Lower leg skin (tissue), 4 donors: Measurements from ENCODE around the gene TMPRSS6. TPM values are rescaled to one million over a fixed set of nuclear protein-coding genes. Genes with fewer than 3 reads are reported as not detected.

Experiments
- DNase-seq, 2 donors: peaks; one replicate each; pipeline ENCODE4 v3.0.0-alpha.2; 2019; ENCODE audit warnings: low spot score in 2 of 2
- H3K4me3 ChIP-seq: fragments of 200-600 bp; sonication (generic); 2 replicates; pipeline ENCODE4 v1.5.1; 2017; ENCODE audit warnings: mild to moderate bottlenecking, low read depth; ENCODE audit not compliant: poor library complexity, severe bottlenecking
- CTCF ChIP-seq, 3 donors: fragments of 450-650 bp; IDR thresholded peaks; one replicate each; pipeline ENCODE4 v1.5.1; 2016; ENCODE audit warnings: antibody characterized with exemption in 3 of 3, mild to moderate bottlenecking in 3 of 3, moderate library complexity in 2 of 3
- POLR2A ChIP-seq, 2 donors: fragments of 450-650 bp; IDR thresholded peaks; one replicate each; pipeline ENCODE4 v1.6.1; 2016 to 2017; ENCODE audit warnings: antibody characterized with exemption in 2 of 2, mild to moderate bottlenecking in 1 of 2, moderate library complexity in 1 of 2
- WGBS, 2 donors: methylation state at CpG; one replicate each; pipeline ENCODE4 v1.1.5; 2018; 5-methylcytosine and 5-hydroxymethylcytosine counted together
- intact Hi-C: fragments of 100-400 bp; cut with DNase I; formaldehyde crosslinking; loops from one replicate; pipeline ENCODE4 v1.15.0; 2023; ENCODE audit warnings: low total_unique reads
- total RNA-seq, 4 donors: library from RNA; depleted of rRNA; stranded (reverse); fragments of >200 nt; gene quantifications; one replicate each; pipeline ENCODE4 v1.1.0, GENCODE V29; 2016

Gene TMPRSS6
- total RNA-seq, 4 donors from 2014 or later = 0.65 to 7.5 (median 2.8) TPM

DNA sequence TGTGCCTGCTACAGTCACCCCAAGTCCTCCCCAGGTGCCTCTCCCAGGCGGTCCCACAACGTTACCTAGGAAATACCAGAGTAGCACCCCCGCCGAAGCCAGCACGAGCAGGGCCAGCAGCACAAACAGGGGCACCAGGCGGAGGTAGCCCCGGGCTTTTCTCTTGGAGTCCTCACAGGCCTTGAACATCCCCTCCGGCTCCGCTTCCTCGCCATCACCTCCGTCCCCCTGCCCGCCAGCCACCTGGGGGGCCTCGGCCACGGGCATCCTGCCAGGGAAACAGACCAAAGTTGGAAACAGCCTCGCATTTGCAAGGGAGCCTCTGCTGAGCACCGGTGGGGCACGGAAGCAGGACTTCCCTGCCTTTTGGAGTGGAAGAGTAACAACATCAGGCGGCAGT lies 6.4 kb downstream of the TMPRSS6 start:
- no peak for TF ChIP-seq CTCF (IDR thresholded peaks at IDR 0.05)
- TF ChIP-seq POLR2A (IDR thresholded peaks at IDR 0.05) = no peak
- WGBS, 2 donors = 59 to 69% methylated on average over 18 of the region's 18 CpGs
- intact Hi-C loops = no loop called here
- no peak for DNase-seq
- H3K4me3 ChIP-seq = no peak overlapping the region

DNA sequence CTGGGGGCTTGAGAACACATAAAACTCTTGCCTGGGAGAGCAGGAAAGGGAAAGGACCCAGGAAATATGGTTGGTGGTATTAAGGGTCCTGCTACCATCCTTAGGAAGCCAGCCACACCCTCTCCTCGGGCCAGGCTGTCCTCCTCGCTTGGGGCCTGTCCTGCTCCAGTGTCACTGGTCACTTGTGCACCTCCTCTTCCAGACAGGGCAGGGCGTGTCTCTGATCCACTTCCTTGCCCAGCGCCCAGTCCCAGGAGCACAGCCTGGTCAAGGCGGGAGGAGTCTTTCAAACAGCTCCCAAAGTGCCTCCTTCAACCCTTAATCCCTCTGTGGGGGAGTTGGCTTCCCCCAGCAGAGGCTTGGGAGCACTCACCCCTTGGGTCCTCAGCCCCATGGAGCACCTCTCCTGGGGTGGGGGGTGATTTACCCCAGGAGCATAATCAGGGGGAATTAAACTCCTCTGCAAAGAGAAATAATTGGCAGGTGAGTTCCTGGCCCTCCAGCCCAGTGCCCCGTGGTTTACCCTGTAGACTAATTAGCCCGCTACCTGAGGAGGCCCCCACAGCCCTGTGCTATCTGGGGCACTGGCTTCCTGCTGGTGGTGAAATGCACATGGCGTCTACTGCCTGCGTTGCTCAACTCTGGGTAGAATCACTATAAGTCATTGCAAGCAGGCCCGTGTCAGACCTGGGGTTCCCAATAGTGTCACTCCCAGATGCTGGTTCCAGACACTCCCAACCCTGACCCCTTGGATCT lies 8.0 kb downstream of the TMPRSS6 start:
- TF ChIP-seq CTCF (IDR thresholded peaks at IDR 0.05) (no peak), POLR2A (IDR thresholded peaks at IDR 0.05) (no peak)
- H3K4me3 ChIP-seq = no peak overlapping the region

GRCh38 chr22:37100589-37101127 lies 8.9 kb downstream of the TMPRSS6 start:
- WGBS, 2 donors = 69 to 76% methylated on average over 8 of the region's 8 CpGs
- DNase-seq = no peak
- H3K4me3 ChIP-seq = no peak overlapping the region
- TF ChIP-seq POLR2A (IDR thresholded peaks at IDR 0.05) = no peak
- TF ChIP-seq CTCF (IDR thresholded peaks at IDR 0.05) = no peak
- intact Hi-C loops = no loop called here

More for the DNA sequence above, 8.0 kb downstream of the TMPRSS6 start:
- WGBS, 2 donors = 72 to 86% methylated on average over 10 of the region's 10 CpGs
- no peak for DNase-seq
- intact Hi-C loops = no loop called here

DNA sequence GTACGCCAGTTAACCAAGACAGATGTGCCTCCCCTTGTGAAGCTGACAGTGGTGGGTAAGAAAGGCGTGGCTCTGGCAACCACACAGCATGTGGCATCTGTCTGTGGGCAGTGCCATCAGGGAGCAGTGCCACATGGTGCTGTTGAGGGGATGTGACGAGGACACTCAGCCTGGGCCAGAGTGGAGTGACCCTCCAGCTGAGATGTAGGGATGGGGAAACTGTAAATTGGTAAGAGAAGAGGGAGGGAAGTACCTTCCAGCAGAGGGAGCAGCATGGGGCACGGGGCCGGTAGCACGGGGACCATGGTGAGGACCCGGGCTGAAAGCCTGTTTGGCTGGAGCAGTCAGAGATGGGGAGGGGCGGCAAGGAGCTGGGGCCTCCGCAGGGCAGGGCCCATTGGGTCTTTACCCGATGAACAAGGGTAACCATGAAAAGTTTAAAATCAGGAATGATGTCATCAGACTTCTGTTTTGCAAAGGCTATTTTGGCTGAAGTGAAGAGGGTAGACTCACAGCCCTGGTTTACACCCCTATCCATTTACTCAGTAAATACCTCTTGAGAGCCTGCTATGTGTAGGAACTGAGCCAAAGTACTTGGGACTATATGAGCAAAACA lies 10.4 kb downstream of the TMPRSS6 start:
- H3K4me3 ChIP-seq = no peak overlapping the region
- WGBS, 2 donors = 59 to 63% methylated on average over 10 of the region's 10 CpGs
- intact Hi-C loops = no loop called here
- DNase-seq = no peak
- TF ChIP-seq POLR2A (IDR thresholded peaks at IDR 0.05) = no peak
- TF ChIP-seq CTCF (IDR thresholded peaks at IDR 0.05) = no peak

DNA sequence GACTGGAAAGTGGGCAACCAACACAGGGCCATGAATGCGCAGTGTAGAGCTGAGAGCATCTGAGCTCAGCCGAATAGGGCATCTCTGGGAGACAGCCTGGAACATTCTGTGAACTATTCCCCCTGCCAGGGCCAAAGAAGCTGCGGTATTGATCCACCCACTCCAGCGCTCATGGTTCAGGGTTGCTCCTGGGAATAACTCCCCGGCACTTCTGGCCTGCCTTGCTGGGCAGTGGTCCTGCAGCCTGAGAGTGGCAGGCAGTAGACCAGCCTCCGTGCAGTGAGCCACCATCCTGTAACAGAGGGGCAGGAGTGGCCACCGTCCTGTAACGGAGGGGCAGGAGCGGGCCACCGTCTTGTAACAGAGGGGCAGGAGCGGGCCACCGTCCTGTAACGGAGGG lies 12.2 kb downstream of the TMPRSS6 start:
- H3K4me3 ChIP-seq = no peak overlapping the region
- intact Hi-C loops = no loop called here
- TF ChIP-seq CTCF (IDR thresholded peaks at IDR 0.05) = no peak
- no peak for TF ChIP-seq POLR2A (IDR thresholded peaks at IDR 0.05)
- DNase-seq = no peak
- 80 to 81% methylated on average over 9 to 13 of the region's 13 CpGs for WGBS, 2 donors
